ENCODE data around the gene MUC6.
"Not testable (repeated sequence)": the region's sequence is repeated elsewhere in the genome, so short reads cannot be mapped to it uniquely, and the experiment has no call there.

The MUC6 gene

GRCh38 chr11:981764-982163 lies 54.8 kb downstream of the MUC6 start:
- DNase-seq, result no peak

- DNase-seq, result no peak
These were observed 55.8 kb downstream of the MUC6 start for GRCh38 chr11:980438-981357.

- DNase-seq, result no peak
These were observed 57.7 kb downstream of the MUC6 start for GRCh38 chr11:978781-979180.

GRCh38 chr11:977830-978720 lies 58.4 kb downstream of the MUC6 start:
- DNase-seq, result no peak

GRCh38 chr11:976431-977160 lies 59.9 kb downstream of the MUC6 start:
- no peak for DNase-seq

- no peak for DNase-seq
These were observed 60.7 kb downstream of the MUC6 start for GRCh38 chr11:975827-976226.

GRCh38 chr11:975376-975775 lies 61.1 kb downstream of the MUC6 start:
- DNase-seq, result not testable (repeated sequence)

- DNase-seq, result no peak
These were observed 63.3 kb downstream of the MUC6 start for GRCh38 chr11:973237-973636.

GRCh38 chr11:972523-973211 lies 63.9 kb downstream of the MUC6 start:
- no peak for DNase-seq

GRCh38 chr11:971731-972365 lies 64.7 kb downstream of the MUC6 start:
- no peak for DNase-seq

- no peak for DNase-seq
These were observed 65.3 kb downstream of the MUC6 start for GRCh38 chr11:971092-971690.

GRCh38 chr11:970319-970871 lies 66.1 kb downstream of the MUC6 start:
- no peak for DNase-seq

GRCh38 chr11:969651-970205 lies 66.8 kb downstream of the MUC6 start:
- no peak for DNase-seq

GRCh38 chr11:968822-969221 lies 67.7 kb downstream of the MUC6 start:
- DNase-seq, result no peak

- DNase-seq, result no peak
These were observed 68.3 kb downstream of the MUC6 start for GRCh38 chr11:967995-968751.

- no peak for DNase-seq
These were observed 71.2 kb downstream of the MUC6 start for GRCh38 chr11:965206-965775.

GRCh38 chr11:963852-964251 lies 72.7 kb downstream of the MUC6 start:
- DNase-seq, result no peak
